Osteoblast (primary cell): ENCODE data around the gene OPN4. TPM values are rescaled to one million over a fixed set of nuclear protein-coding genes. Genes with fewer than 3 reads are reported as not detected.

Experiments used
- DNase-seq: peaks from one replicate; pipeline ENCODE4 v3.0.0; 2011; ENCODE audit warnings: low spot score, mixed read lengths; ENCODE audit not compliant: insufficient read length; ENCODE audit errors: missing footprints
- H2AFZ ChIP-seq: 2 replicates; pipeline ENCODE4 v1.6.0; 2011; ENCODE audit warnings: mild to moderate bottlenecking, low read length
- H3K27ac ChIP-seq: 2 replicates; pipeline ENCODE4 v1.5.1; 2011; ENCODE audit warnings: mild to moderate bottlenecking, low read depth, low read length, moderate library complexity
- H3K27me3 ChIP-seq: 2 replicates; pipeline ENCODE4 v1.6.0; 2012; ENCODE audit warnings: mild to moderate bottlenecking, control low read depth, inconsistent platforms, low read length, moderate library complexity; ENCODE audit not compliant: insufficient read depth
- H3K36me3 ChIP-seq: 2 replicates; pipeline ENCODE4 v1.5.1; 2011; ENCODE audit warnings: mild to moderate bottlenecking, low read length, control low read depth, moderate library complexity; ENCODE audit not compliant: insufficient read depth
- H3K4me1 ChIP-seq: 2 replicates; pipeline ENCODE4 v1.5.1; 2011; ENCODE audit warnings: mild to moderate bottlenecking, low read length, control low read depth, moderate library complexity; ENCODE audit not compliant: insufficient read depth
- H3K4me2 ChIP-seq: 2 replicates; pipeline ENCODE4 v1.6.0; 2011; ENCODE audit warnings: mild to moderate bottlenecking, low read length; ENCODE audit not compliant: insufficient read depth
- H3K4me3 ChIP-seq: fragments of 200-600 bp; sonication (generic); 3 replicates; pipeline ENCODE4 v1.5.1; 2012; ENCODE audit warnings: mild to moderate bottlenecking, low read length, inconsistent platforms; ENCODE audit not compliant: insufficient read depth
- H3K79me2 ChIP-seq: 2 replicates; pipeline ENCODE4 v1.6.0; 2012; ENCODE audit warnings: mild to moderate bottlenecking, low read length, control low read depth, inconsistent platforms; ENCODE audit not compliant: insufficient read depth
- H3K9me3 ChIP-seq: 2 replicates; pipeline ENCODE4 v1.5.1; 2011; ENCODE audit warnings: low read depth, low read length, control low read depth
- H4K20me1 ChIP-seq: 2 replicates; pipeline ENCODE4 v1.6.0; 2012; ENCODE audit warnings: mild to moderate bottlenecking, low read length, control low read depth; ENCODE audit not compliant: insufficient read depth
- CTCF ChIP-seq: IDR thresholded peaks from 2 replicates; pipeline ENCODE4 v1.5.1; 2011; ENCODE audit warnings: mild to moderate bottlenecking, low read depth, low read length, moderate library complexity; ENCODE audit errors: extremely low read depth
- total RNA-seq: library from RNA; depleted of rRNA; stranded (reverse); fragments of >200 nt; gene quantifications from 2 replicates; pipeline ENCODE4 v1.2.3, GENCODE V29; 2012

Gene OPN4
- total RNA-seq, 1 donor: not detected

DNA sequence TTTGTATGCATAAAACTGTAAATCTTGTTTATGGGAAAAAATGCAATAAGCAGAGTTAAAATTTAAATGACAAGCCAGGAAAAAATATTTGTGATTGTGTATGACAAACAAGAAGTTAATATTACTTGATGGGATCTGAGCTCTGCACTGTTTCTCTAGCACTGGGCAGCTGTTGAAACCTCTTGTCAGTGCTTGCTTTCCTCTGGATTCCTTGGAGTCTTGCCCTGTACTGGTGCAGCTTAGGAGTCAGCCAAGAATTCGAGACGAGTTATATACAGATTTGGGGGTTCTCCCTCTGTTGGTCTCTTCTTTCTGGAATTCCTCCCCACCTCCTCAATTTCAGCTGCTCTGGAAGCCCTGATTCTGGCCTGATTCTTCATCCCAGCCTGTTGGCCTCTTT lies 24.3 kb upstream of the OPN4 start:
- Histone ChIP-seq H3K27ac (no peak overlapping the region), H4K20me1 (no peaks in the 10 kb centered on the region), H3K36me3 (no peaks in the 10 kb centered on the region), H3K4me3 (no peak overlapping the region), H3K4me1 (peaks cover 6% of the 10 kb centered on the region), H3K79me2 (no peaks in the 10 kb centered on the region), H3K27me3 (peaks cover 11% of the 10 kb centered on the region), H3K4me2 (no peak overlapping the region), H2AFZ (no peak overlapping the region), H3K9me3 (no peaks in the 10 kb centered on the region)
- no peak for TF ChIP-seq CTCF
- no peak for DNase-seq

DNA sequence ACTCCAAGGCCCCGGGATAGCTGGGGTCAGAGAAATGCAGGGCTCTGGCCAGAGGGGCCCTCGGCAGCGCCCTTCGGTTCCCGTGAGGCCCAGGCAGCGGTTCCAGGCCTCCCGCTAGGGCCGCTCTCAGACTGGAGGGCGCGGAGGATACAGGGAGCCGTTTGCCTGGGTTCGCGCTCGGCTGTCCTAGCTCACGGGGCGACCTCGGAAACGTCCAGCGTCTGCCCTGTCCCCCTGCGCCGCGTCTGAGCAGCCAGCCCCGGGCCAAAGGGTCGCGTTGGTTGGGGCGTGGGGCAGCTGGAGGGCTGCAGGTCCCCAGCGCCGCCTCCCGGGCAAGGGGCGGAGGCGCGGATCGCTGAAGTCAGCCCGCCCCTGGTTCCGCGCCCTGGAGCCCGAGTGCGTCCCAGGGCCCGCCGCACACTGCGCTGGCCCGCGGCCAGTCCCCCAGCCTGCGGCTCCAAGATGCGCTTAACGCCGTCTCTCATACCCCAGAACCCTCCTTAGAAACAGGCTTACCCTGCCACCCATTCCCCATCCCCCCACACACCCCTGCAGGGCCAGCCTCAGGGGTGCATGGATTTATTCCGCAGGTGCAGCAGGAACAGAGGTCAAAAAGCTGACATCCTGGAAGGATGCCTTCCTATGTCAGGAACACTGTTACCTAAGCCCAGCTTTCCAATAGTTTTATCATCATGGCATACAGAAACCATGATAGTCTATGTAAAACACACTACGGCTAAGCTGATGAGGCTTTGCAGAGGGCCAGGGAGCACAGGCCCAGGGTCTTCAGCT lies 22.1 kb upstream of the OPN4 start:
- no peaks in the 10 kb centered on the region for H3K9me3 ChIP-seq
- no peaks in the 10 kb centered on the region for H3K36me3 ChIP-seq
- peak overlapping the region; percentile 90 for H2AFZ ChIP-seq
- H3K4me3 ChIP-seq: peak overlapping the region; percentile 70
- TF ChIP-seq CTCF: peak; percentile 20
- peaks cover 17% of the 10 kb centered on the region for H3K4me1 ChIP-seq
- no peaks in the 10 kb centered on the region for H4K20me1 ChIP-seq
- H3K79me2 ChIP-seq: no peaks in the 10 kb centered on the region
- peak overlapping the region; percentile 79 for H3K4me2 ChIP-seq
- H3K27ac ChIP-seq: no peak overlapping the region
- peak; percentile 88 for DNase-seq
- H3K27me3 ChIP-seq: peaks cover 2% of the 10 kb centered on the region

GRCh38 chr10:86632951-86633350 lies 21.4 kb upstream of the OPN4 start:
- H3K79me2 ChIP-seq: no peaks in the 10 kb centered on the region
- H3K4me2 ChIP-seq: no peak overlapping the region
- H3K27ac ChIP-seq: no peak overlapping the region
- TF ChIP-seq CTCF: peak; percentile 4
- H2AFZ ChIP-seq: peak overlapping the region; percentile 30
- no peaks in the 10 kb centered on the region for H3K9me3 ChIP-seq
- H3K4me1 ChIP-seq: peaks cover 17% of the 10 kb centered on the region
- H4K20me1 ChIP-seq: no peaks in the 10 kb centered on the region
- no peaks in the 10 kb centered on the region for H3K27me3 ChIP-seq
- H3K36me3 ChIP-seq: no peaks in the 10 kb centered on the region
- peak; percentile 61 for DNase-seq
- no peak overlapping the region for H3K4me3 ChIP-seq

- Histone ChIP-seq H3K36me3 (no peaks in the 10 kb centered on the region), H3K4me1 (peaks cover 17% of the 10 kb centered on the region), H3K4me2 (no peak overlapping the region), H3K9me3 (no peaks in the 10 kb centered on the region), H4K20me1 (no peaks in the 10 kb centered on the region), H3K27me3 (no peaks in the 10 kb centered on the region), H3K27ac (peak overlapping the region; percentile 60), H3K79me2 (no peaks in the 10 kb centered on the region), H2AFZ (no peak overlapping the region), H3K4me3 (no peak overlapping the region)
- TF ChIP-seq CTCF: no peak
- peak; percentile 92 for DNase-seq
These were observed 18.9 kb upstream of the OPN4 start for GRCh38 chr10:86635402-86635801.
